IMR-90 (cell line): ENCODE data around the gene TMEM235. TPM values are rescaled to one million over a fixed set of nuclear protein-coding genes. Genes with fewer than 3 reads are reported as not detected.

Experiments
- ATAC-seq: fragments of 200-7000 bp; cut with Tn5 transposase; 2 replicates; pipeline ENCODE4 v1.9.1; 2020; ENCODE audit warnings: low read depth, mild to moderate bottlenecking, moderate library complexity
- BruUV-seq: library from RNA; stranded (reverse); fragments of 400-500 nt; replicated peaks from 2 replicates; lab custom pipeline; 2021; lab: Mats Ljungman, UMichigan
- CTCF ChIA-PET: fragments of 300-600 bp; formaldehyde crosslinking; extraction: SDS; loops from one replicate; lab custom pipeline; 2021; ENCODE audit warnings: antibody characterized with exemption; lab: Yijun Ruan, JAX
- POLR2A ChIA-PET: fragments of 300-600 bp; sonication (Branson Sonifier 250); formaldehyde crosslinking; loops from one replicate; lab custom pipeline; 2022; ENCODE audit warnings: antibody characterized with exemption; ENCODE audit not compliant: unreplicated experiment; lab: Charles Lee
- DNase-seq: peaks from one replicate; pipeline ENCODE4 v3.0.0; 2013
- H2AFZ ChIP-seq: replicated peaks from 2 replicates; pipeline ENCODE3; 2013; ENCODE audit warnings: low read length, mild to moderate bottlenecking; ENCODE audit not compliant: poor library complexity
- H2AK5ac ChIP-seq: 2 replicates; pipeline ENCODE4 v1.6.1; 2013; ENCODE audit warnings: low read depth, low read length, inconsistent platforms
- H2AK9ac ChIP-seq: replicated peaks from 2 replicates; pipeline ENCODE3; 2013; ENCODE audit warnings: mild to moderate bottlenecking, low read depth, low read length, moderate library complexity; ENCODE audit not compliant: poor library complexity
- H2BK120ac ChIP-seq: 2 replicates; pipeline ENCODE4 v1.6.1; 2013; ENCODE audit warnings: low read depth, low read length, inconsistent platforms
- H2BK15ac ChIP-seq: 3 replicates; pipeline ENCODE4 v1.6.1; 2013; ENCODE audit warnings: low read depth, low read length, inconsistent platforms
- H2BK20ac ChIP-seq: 2 replicates; pipeline ENCODE4 v1.6.1; 2013; ENCODE audit warnings: low read depth, mild to moderate bottlenecking, inconsistent platforms, low read length, moderate library complexity
- H2BK5ac ChIP-seq: 2 replicates; pipeline ENCODE4 v1.6.1; 2013; ENCODE audit warnings: mild to moderate bottlenecking, low read depth, low read length, inconsistent platforms; ENCODE audit not compliant: poor library complexity, severe bottlenecking
- H3K14ac ChIP-seq: replicated peaks from 2 replicates; pipeline ENCODE4 v1.6.1; 2013; ENCODE audit warnings: low read depth, low read length, inconsistent platforms
- H3K18ac ChIP-seq: 2 replicates; pipeline ENCODE4 v1.6.1; 2013; ENCODE audit warnings: low read depth, low read length, control low read depth
- H3K23ac ChIP-seq: 2 replicates; pipeline ENCODE4 v1.6.1; 2013; ENCODE audit warnings: low read depth, low read length, inconsistent platforms
- H3K27ac ChIP-seq: 2 replicates; pipeline ENCODE4 v1.5.1; 2013; ENCODE audit warnings: mild to moderate bottlenecking, control low read depth, low read length; ENCODE audit not compliant: insufficient read depth
- H3K27me3 ChIP-seq: 2 replicates; pipeline ENCODE4 v1.6.1; 2013; ENCODE audit warnings: low read length; ENCODE audit not compliant: control insufficient read depth, insufficient read depth
- H3K36me3 ChIP-seq: 2 replicates; pipeline ENCODE4 v1.6.1; 2013; ENCODE audit warnings: low read length, mixed read lengths; ENCODE audit not compliant: control insufficient read depth, insufficient read depth
- H3K4ac ChIP-seq: 2 replicates; pipeline ENCODE4 v1.6.1; 2013; ENCODE audit warnings: low read depth, low read length, inconsistent platforms
- H3K4me1 ChIP-seq: 2 replicates; pipeline ENCODE4 v1.6.1; 2013; ENCODE audit warnings: low read length, mixed read lengths; ENCODE audit not compliant: control insufficient read depth, insufficient read depth
- H3K4me2 ChIP-seq: 2 replicates; pipeline ENCODE4 v1.6.1; 2013; ENCODE audit warnings: low read depth, mild to moderate bottlenecking, control low read depth, low read length, moderate library complexity
- H3K4me3 ChIP-seq: 2 replicates; pipeline ENCODE4 v1.5.1; 2013; ENCODE audit warnings: low read depth, mild to moderate bottlenecking, control low read depth, low read length, moderate library complexity; ENCODE audit not compliant: insufficient read depth
- H3K56ac ChIP-seq: 2 replicates; pipeline ENCODE4 v1.6.1; 2013; ENCODE audit warnings: low read length, inconsistent platforms; ENCODE audit not compliant: insufficient read depth; ENCODE audit errors: extremely low read depth
- H3K79me1 ChIP-seq, 2 experiments: 2 replicates each; pipeline ENCODE4 v1.6.1; 2013; ENCODE audit warnings: low read length in 2 of 2, inconsistent platforms in 1 of 2, low read depth in 1 of 2
- H3K9ac ChIP-seq: 2 replicates; pipeline ENCODE4 v1.6.1; 2013; ENCODE audit warnings: low read depth, low read length, control low read depth
- H3K9me1 ChIP-seq: 2 replicates; pipeline ENCODE4 v1.6.1; 2013; ENCODE audit warnings: low read length, inconsistent platforms; ENCODE audit not compliant: insufficient read depth
- H3K9me3 ChIP-seq: 2 replicates; pipeline ENCODE4 v1.6.1; 2013; ENCODE audit warnings: low read length; ENCODE audit not compliant: control insufficient read depth, insufficient read depth
- H4K20me1 ChIP-seq: 2 replicates; pipeline ENCODE4 v1.6.1; 2013; ENCODE audit warnings: low read length, inconsistent platforms; ENCODE audit not compliant: insufficient read depth
- H4K5ac ChIP-seq: 2 replicates; pipeline ENCODE4 v1.6.1; 2013; ENCODE audit warnings: mild to moderate bottlenecking, low read depth, low read length, control low read depth
- H4K8ac ChIP-seq, 2 experiments: 2 replicates each; pipeline ENCODE4 v1.6.1; 2013; ENCODE audit warnings: low read depth in 2 of 2, low read length in 2 of 2, control low read depth in 1 of 2, inconsistent platforms in 1 of 2
- H4K91ac ChIP-seq: 2 replicates; pipeline ENCODE4 v1.6.1; 2013; ENCODE audit warnings: low read depth, low read length, inconsistent platforms; ENCODE audit not compliant: insufficient read depth
- MAFK ChIP-seq: IDR thresholded peaks from 2 replicates; pipeline ENCODE4 v1.6.1; 2012; ENCODE audit warnings: low read depth, low read length, improper control_type of control experiment
- MAZ ChIP-seq: IDR thresholded peaks from 2 replicates; pipeline ENCODE4 v1.6.1; 2012; ENCODE audit warnings: low read depth, mild to moderate bottlenecking, low read length, improper control_type of control experiment, moderate library complexity, borderline replicate concordance
- NFE2L2 ChIP-seq: fragments of 150-350 bp; IDR thresholded peaks from 2 replicates; pipeline ENCODE4 v1.6.1; 2016; ENCODE audit warnings: low read depth, mild to moderate bottlenecking, low read length
- POLR2A ChIP-seq: IDR thresholded peaks from 2 replicates; pipeline ENCODE4 v1.6.1; 2012; ENCODE audit warnings: mild to moderate bottlenecking, low read depth, low read length
- RFX5 ChIP-seq: IDR thresholded peaks from 2 replicates; pipeline ENCODE4 v1.8.0; 2012; ENCODE audit warnings: low read depth, mild to moderate bottlenecking, low read length, moderate library complexity
- WGBS, 2 experiments: methylation state at CpG; one replicate each; pipeline versions ENCODE4 v1.1.5 to v1.1.7; 2013; ENCODE audit warnings: missing lambda C conversion rate in 2 of 2; ENCODE audit not compliant: insufficient read length in 1 of 2; ENCODE audit errors: extremely low coverage in 2 of 2; 5-methylcytosine and 5-hydroxymethylcytosine counted together
- dilution Hi-C: fragments of 300-500 bp; cut with HindIII; formaldehyde crosslinking; loops from one replicate; pipeline ENCODE4 v1.14.3; 2018; ENCODE audit warnings: low sequenced_read_pairs; ENCODE audit not compliant: unreplicated experiment
- in situ Hi-C: fragments of 300-500 bp; cut with MboI; formaldehyde crosslinking; loops from 3 replicates; pipeline ENCODE4 v1.14.3; 2019; ENCODE audit warnings: low sequenced_read_pairs, inconsistent platforms, mixed read lengths
- intact Hi-C: fragments of 100-400 bp; cut with micrococcal nuclease; formaldehyde crosslinking; loops from 2 replicates; pipeline ENCODE4 v1.10.0; 2022
- polyA plus RNA-seq, 3 experiments: library from polyadenylated mRNA; depleted of rRNA; stranded (reverse); fragments of >200 nt; gene quantifications; 2 replicates each; pipeline ENCODE4 v1.2.3, GENCODE V29; 2012; ENCODE audit warnings: low replicate concordance in 1 of 3
- total RNA-seq: library from RNA; depleted of rRNA; stranded (reverse); fragments of >200 nt; gene quantifications from 2 replicates; pipeline ENCODE4 v1.2.3, GENCODE V29; 2012
- TF ChIP-seq, protein P1 (sequence below): conservative IDR thresholded peaks from 2 replicates; pipeline ENCODE4 v1.5.1; 2012; ENCODE audit warnings: mild to moderate bottlenecking, low read depth, low read length, improper control_type of control experiment

The TMEM235 gene
- total and polyA plus RNA-seq, 2 of the 4 experiments (the other 2 are of a cell fraction) = not detected

- no CpG with 5 or more reads among the region's 7 CpGs for WGBS, 2 experiments
- no peak for TF ChIP-seq MAZ
- no peak for TF ChIP-seq NFE2L2
- TF ChIP-seq, protein P1, sequence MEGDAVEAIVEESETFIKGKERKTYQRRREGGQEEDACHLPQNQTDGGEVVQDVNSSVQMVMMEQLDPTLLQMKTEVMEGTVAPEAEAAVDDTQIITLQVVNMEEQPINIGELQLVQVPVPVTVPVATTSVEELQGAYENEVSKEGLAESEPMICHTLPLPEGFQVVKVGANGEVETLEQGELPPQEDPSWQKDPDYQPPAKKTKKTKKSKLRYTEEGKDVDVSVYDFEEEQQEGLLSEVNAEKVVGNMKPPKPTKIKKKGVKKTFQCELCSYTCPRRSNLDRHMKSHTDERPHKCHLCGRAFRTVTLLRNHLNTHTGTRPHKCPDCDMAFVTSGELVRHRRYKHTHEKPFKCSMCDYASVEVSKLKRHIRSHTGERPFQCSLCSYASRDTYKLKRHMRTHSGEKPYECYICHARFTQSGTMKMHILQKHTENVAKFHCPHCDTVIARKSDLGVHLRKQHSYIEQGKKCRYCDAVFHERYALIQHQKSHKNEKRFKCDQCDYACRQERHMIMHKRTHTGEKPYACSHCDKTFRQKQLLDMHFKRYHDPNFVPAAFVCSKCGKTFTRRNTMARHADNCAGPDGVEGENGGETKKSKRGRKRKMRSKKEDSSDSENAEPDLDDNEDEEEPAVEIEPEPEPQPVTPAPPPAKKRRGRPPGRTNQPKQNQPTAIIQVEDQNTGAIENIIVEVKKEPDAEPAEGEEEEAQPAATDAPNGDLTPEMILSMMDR = no peak
- no peak for TF ChIP-seq RFX5
- no peak for TF ChIP-seq POLR2A
- TF ChIP-seq MAFK = no peak
- H3K23ac ChIP-seq = no peak overlapping the region
- no peak overlapping the region for H3K18ac ChIP-seq
- ChIA-PET POLR2A (no interaction called here), CTCF (no interaction called here)
- DNase-seq = no peak
- H4K91ac ChIP-seq = no peak overlapping the region
- H3K4ac ChIP-seq = no peak overlapping the region
- no peak overlapping the region for H4K5ac ChIP-seq
- ATAC-seq = no peak
- no peak overlapping the region for H2BK5ac ChIP-seq
- H3K14ac ChIP-seq = no peak overlapping the region
- H2BK20ac ChIP-seq = no peak overlapping the region
- H3K9me3 ChIP-seq = peaks cover 5% of the 10 kb centered on the region
- no peak overlapping the region for H2AK5ac ChIP-seq
- H3K4me2 ChIP-seq = peak overlapping the region; percentile 5; the same call in 1 of the 2 replicates
- H3K27ac ChIP-seq = no peak overlapping the region
- peaks cover 58% of the 10 kb centered on the region for H3K27me3 ChIP-seq
- no peak overlapping the region for H2AK9ac ChIP-seq
- intact Hi-C loops (no loop called here), in situ Hi-C loops (no loop called here), dilution Hi-C loops (no loop called here)
- BruUV-seq = no TSS peak
- peaks cover 13% of the 10 kb centered on the region; the same call in 1 of the 2 replicates for H3K4me1 ChIP-seq
- H3K9me1 ChIP-seq = no peaks in the 10 kb centered on the region
- peak overlapping the region; percentile 70 for H2AFZ ChIP-seq
- no peak overlapping the region for H4K8ac ChIP-seq
- H3K56ac ChIP-seq = no peak overlapping the region
- H2BK15ac ChIP-seq = no peak overlapping the region
- H2BK120ac ChIP-seq = no peak overlapping the region
- H3K79me1 ChIP-seq = no peaks in the 10 kb centered on the region
- H3K4me3 ChIP-seq = no peak overlapping the region
- H4K20me1 ChIP-seq = no peaks in the 10 kb centered on the region
- H3K36me3 ChIP-seq = no peaks in the 10 kb centered on the region
- H3K9ac ChIP-seq = no peak overlapping the region
Observed at GRCh38 chr17:78272914-78273258, 41.5 kb downstream of the TMEM235 start.
